ENCODE data around the gene PTDSS2. TPM values are rescaled to one million over a fixed set of nuclear protein-coding genes. Genes with fewer than 3 reads are reported as not detected.

PTDSS2 gene
- total RNA-seq, 4 donors from 2014 or later, result 23.9 to 58.3 (median 30.2) TPM

DNA sequence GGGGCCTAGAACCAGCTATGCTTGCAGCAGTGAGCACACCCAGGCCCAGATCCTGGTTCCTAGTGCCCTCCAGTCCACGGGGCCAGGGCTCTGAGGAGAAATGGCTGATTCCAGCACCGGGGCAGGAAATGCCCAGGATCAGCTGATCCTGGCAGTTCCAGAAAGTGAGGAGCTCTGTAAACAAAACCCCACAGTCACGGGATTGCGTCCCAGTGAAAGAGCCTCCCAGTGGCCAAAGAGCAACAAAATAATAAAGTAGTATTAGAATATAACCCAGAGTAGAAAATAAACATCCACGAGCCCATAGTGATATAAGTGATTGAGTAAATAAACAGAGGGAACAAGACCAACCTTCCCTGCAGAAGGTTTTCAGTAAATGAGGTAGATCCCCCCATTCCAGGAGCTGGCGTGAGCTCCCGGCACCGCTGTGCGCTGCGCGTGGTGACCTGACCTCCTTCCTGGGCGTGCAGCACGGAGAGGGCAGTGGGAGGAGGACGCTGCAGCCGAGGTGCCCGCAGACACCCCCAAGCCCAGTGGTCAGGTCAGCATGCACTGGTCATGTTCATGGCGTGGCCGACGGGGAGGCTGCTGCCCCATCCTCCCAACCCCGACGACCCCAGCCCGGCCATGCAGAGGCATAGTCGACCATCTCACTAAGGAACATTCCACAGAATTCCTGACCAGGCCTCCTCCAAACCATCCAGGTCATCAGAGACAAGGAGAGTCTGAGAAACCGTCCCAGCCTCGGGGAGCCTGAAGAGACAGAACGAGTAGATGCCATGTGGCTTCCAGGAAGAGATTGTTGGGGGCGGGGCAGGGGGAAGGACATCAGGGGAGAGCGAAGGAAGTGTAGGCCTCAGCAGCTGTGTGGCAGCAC is 19.8 kb downstream of the PTDSS2 start:
- DNase-seq (ENCODE audit: extremely low spot score), result no peak
- no peaks in the 10 kb centered on the region for H3K27me3 ChIP-seq
- intact Hi-C loops (cut with DNase I), result no loop called here
- H3K27ac ChIP-seq (replicated peaks in 1 of 4), result peak overlapping the region; percentile 73 to 79 (median 76)
- no peak for TF ChIP-seq POLR2A (IDR thresholded peaks at IDR 0.05; ENCODE audit: low read depth)
- TF ChIP-seq, protein P1, sequence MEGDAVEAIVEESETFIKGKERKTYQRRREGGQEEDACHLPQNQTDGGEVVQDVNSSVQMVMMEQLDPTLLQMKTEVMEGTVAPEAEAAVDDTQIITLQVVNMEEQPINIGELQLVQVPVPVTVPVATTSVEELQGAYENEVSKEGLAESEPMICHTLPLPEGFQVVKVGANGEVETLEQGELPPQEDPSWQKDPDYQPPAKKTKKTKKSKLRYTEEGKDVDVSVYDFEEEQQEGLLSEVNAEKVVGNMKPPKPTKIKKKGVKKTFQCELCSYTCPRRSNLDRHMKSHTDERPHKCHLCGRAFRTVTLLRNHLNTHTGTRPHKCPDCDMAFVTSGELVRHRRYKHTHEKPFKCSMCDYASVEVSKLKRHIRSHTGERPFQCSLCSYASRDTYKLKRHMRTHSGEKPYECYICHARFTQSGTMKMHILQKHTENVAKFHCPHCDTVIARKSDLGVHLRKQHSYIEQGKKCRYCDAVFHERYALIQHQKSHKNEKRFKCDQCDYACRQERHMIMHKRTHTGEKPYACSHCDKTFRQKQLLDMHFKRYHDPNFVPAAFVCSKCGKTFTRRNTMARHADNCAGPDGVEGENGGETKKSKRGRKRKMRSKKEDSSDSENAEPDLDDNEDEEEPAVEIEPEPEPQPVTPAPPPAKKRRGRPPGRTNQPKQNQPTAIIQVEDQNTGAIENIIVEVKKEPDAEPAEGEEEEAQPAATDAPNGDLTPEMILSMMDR (IDR thresholded peaks at IDR 0.05), result peak; percentile 21 to 39 (median 37)
- TF ChIP-seq POLR2AphosphoS5 (IDR thresholded peaks at IDR 0.05), result peak; percentile 62 to 84
- H3K4me1 ChIP-seq, result peaks cover 18 to 32% (median 28%) of the 10 kb centered on the region in 4 donors
- H3K36me3 ChIP-seq, result peaks cover 0 to 4% (median 0%) of the 10 kb centered on the region in 4 donors
- no peaks in the 10 kb centered on the region for H3K9me3 ChIP-seq
- peak overlapping the region; percentile 16 to 48 (median 38) for H3K4me3 ChIP-seq
- 61% methylated on average over 19 of the region's 28 CpGs for WGBS

DNA sequence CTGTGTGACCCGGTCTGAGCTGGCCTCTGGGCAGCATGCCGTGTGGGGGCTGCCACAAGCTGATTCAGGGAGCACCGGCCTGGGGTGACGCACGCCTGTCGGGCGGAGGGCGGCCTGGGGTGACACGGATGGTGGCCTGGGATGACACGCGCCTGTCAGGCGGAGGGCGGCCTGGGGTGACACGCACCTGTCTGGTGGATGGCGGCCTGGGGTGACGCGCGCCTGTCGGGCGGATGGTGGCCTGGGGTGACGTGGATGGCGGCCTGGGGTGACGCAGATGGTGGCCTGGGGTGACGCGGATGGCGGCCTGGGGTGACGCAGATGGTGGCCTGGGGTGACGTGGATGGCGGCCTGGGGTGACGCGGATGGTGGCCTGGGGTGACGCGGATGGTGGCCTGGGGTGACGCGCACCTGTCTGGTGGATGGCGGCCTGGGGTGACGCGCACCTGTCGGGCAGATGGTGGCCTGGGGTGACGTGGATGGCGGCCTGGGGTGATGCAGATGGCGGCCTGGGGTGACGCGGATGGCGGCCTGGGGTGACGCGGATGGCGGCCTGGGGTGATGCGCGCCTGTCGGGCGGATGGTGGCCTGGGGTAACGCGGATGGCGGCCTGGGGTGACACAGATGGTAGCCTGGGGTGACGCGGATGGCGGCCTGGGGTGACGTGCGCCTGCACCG is 21.5 kb downstream of the PTDSS2 start:
- H3K4me1 ChIP-seq, result peaks cover 18 to 32% (median 28%) of the 10 kb centered on the region in 4 donors
- H3K27me3 ChIP-seq, result no peaks in the 10 kb centered on the region
- TF ChIP-seq EP300 (IDR thresholded peaks at IDR 0.05), result no peak
- TF ChIP-seq POLR2A (IDR thresholded peaks at IDR 0.05; ENCODE audit: low read depth), result no peak
- TF ChIP-seq, protein P1 (IDR thresholded peaks at IDR 0.05), result no peak
- no peak for TF ChIP-seq POLR2AphosphoS5 (IDR thresholded peaks at IDR 0.05)
- H3K9me3 ChIP-seq, result no peaks in the 10 kb centered on the region
- H3K4me3 ChIP-seq, result no peak overlapping the region
- H3K36me3 ChIP-seq, result peaks cover 0 to 5% (median 0%) of the 10 kb centered on the region in 4 donors
- DNase-seq (ENCODE audit: extremely low spot score), result no peak
- WGBS, result 95% methylated on average over 48 of the region's 61 CpGs
- H3K27ac ChIP-seq (replicated peaks in 1 of 4), result peak overlapping the region in 1 of 4 donors; percentile 79
- intact Hi-C loops (cut with DNase I), result no loop called here

DNA sequence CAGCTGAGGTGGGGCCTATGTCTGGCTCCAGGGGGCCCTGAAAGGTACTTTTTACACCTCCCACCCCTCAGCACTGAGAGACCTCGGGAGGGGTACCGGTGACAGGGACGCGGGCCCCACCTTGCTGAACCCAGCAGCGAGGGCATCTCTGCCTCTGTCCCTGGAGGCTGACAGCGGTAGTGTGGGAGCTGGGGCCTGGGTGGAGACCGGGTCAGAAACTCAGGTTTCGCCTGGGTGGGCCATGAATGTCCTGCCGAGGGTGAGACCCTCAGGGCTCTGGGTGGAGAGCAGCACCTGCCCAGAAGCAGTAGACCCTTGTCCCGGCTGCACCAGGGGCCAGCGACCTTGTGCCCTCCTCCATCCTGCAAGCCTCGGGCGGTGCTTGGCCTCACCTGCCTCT is 22.2 kb downstream of the PTDSS2 start:
- intact Hi-C loops (cut with DNase I), result no loop called here
- peaks cover 18 to 34% (median 30%) of the 10 kb centered on the region in 4 donors for H3K4me1 ChIP-seq
- no peak for DNase-seq (ENCODE audit: extremely low spot score)
- no peak overlapping the region for H3K4me3 ChIP-seq
- no peaks in the 10 kb centered on the region for H3K27me3 ChIP-seq
- WGBS, result 97% methylated on average over 7 of the region's 13 CpGs
- H3K36me3 ChIP-seq, result peaks cover 0 to 5% (median 0%) of the 10 kb centered on the region in 4 donors
- TF ChIP-seq POLR2A (IDR thresholded peaks at IDR 0.05; ENCODE audit: low read depth) (no peak), EP300 (IDR thresholded peaks at IDR 0.05) (no peak), POLR2AphosphoS5 (IDR thresholded peaks at IDR 0.05) (no peak)
- TF ChIP-seq, protein P1 (IDR thresholded peaks at IDR 0.05), result no peak
- no peak overlapping the region for H3K27ac ChIP-seq (replicated peaks in 1 of 4)
- H3K9me3 ChIP-seq, result no peaks in the 10 kb centered on the region

DNA sequence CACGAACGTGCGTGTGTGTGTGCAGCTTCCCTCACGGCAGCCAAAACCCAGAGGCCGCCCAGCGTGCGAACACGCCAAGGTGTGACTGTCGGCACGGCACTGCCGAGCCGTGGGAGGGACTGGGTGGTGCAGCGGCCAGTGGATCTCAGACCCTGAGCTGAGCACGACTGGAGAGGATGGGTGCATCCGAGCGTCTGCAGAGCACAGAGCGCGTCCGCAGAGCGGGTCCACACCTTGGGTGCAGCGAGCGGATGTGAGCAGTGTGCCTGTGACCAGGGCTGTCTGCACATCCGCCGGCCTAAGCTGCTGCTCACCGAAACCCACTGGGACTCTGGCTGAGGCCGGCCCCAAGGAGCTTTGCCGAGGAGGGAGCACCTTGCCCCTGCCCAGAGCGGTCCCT is 22.7 kb downstream of the PTDSS2 start:
- TF ChIP-seq POLR2A (IDR thresholded peaks at IDR 0.05; ENCODE audit: low read depth) (no peak), POLR2AphosphoS5 (IDR thresholded peaks at IDR 0.05) (no peak), EP300 (IDR thresholded peaks at IDR 0.05) (no peak)
- TF ChIP-seq, protein P1 (IDR thresholded peaks at IDR 0.05), result no peak
- Histone ChIP-seq H3K4me3 (no peak overlapping the region), H3K36me3 (peaks cover 0 to 5% (median 0%) of the 10 kb centered on the region in 4 donors), H3K4me1 (peaks cover 18 to 36% (median 31%) of the 10 kb centered on the region in 4 donors), H3K27me3 (no peaks in the 10 kb centered on the region), H3K9me3 (no peaks in the 10 kb centered on the region), H3K27ac (replicated peaks in 1 of 4) (no peak overlapping the region)
- intact Hi-C loops (cut with DNase I), result no loop called here
- no peak for DNase-seq (ENCODE audit: extremely low spot score)
- 93% methylated on average over 27 of the region's 28 CpGs for WGBS
